C4-2B (cell line): ENCODE data around the gene CHPF2.

Experiments
- CTCF ChIP-seq: fragments of 450-650 bp; conservative IDR thresholded peaks from 2 replicates; pipeline ENCODE4 v1.5.1; 2017; ENCODE audit warnings: mild to moderate bottlenecking
- ZFX ChIP-seq: fragments of 450-650 bp; IDR thresholded peaks from 2 replicates; pipeline ENCODE4 v1.6.1; 2017

- no peak for TF ChIP-seq CTCF
- TF ChIP-seq ZFX, result no peak
Measured at GRCh38 chr7:151249732-151250072, 17.4 kb downstream of the CHPF2 start.
